Keratinocyte (primary cell): ENCODE measurements around the gene OGFOD3.

ENCODE experiments used
- EZH2 ChIP-seq: IDR thresholded peaks from one replicate; pipeline ENCODE4 v1.6.1; 2012; ENCODE audit warnings: inconsistent platforms, mild to moderate bottlenecking, low read length, moderate library complexity
- TF ChIP-seq, protein P1 (sequence below), 3 experiments: IDR thresholded peaks in 1 of 3; conservative IDR thresholded peaks in 1 of 3; optimal IDR thresholded peaks in 1 of 3; 2 replicates in 2 of 3; 3 replicates in 1 of 3; pipeline versions ENCODE3 to v1.5.1; 2011; ENCODE audit warnings: low read length in 3 of 3, mild to moderate bottlenecking in 3 of 3, moderate library complexity in 2 of 3, control low read depth in 1 of 3, inconsistent platforms in 1 of 3; ENCODE audit not compliant: insufficient read depth in 2 of 3; ENCODE audit errors: extremely low read depth in 1 of 3

GRCh38 chr17:82408938-82409318 is 9.5 kb downstream of the OGFOD3 start:
- no peak for TF ChIP-seq EZH2
- TF ChIP-seq, protein P1, sequence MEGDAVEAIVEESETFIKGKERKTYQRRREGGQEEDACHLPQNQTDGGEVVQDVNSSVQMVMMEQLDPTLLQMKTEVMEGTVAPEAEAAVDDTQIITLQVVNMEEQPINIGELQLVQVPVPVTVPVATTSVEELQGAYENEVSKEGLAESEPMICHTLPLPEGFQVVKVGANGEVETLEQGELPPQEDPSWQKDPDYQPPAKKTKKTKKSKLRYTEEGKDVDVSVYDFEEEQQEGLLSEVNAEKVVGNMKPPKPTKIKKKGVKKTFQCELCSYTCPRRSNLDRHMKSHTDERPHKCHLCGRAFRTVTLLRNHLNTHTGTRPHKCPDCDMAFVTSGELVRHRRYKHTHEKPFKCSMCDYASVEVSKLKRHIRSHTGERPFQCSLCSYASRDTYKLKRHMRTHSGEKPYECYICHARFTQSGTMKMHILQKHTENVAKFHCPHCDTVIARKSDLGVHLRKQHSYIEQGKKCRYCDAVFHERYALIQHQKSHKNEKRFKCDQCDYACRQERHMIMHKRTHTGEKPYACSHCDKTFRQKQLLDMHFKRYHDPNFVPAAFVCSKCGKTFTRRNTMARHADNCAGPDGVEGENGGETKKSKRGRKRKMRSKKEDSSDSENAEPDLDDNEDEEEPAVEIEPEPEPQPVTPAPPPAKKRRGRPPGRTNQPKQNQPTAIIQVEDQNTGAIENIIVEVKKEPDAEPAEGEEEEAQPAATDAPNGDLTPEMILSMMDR (optimal IDR thresholded peaks at IDR 0.05 in 1 of 3, IDR thresholded peaks at IDR 0.05 in 1 of 3, conservative IDR thresholded peaks at IDR 0.05 in 1 of 3; ENCODE audit: extremely low read depth in 1 of 3, insufficient read depth in 2 of 3, low read length in 3 of 3): no peak
